Measurements from ENCODE around the gene F5.

Gene F5

GRCh38 chr1:169563019-169563615, 23.2 kb downstream of the F5 start:
- ChIA-PET POLR2A (no interaction called here), CTCF (no interaction called here)
- no peak overlapping the region for H3K4me3 ChIP-seq (ENCODE audit: low read depth, low read length)
- no peak for TF ChIP-seq CTCF (IDR thresholded peaks at IDR 0.05; ENCODE audit: insufficient read depth, low read length, missing control alignments)
- DNase-seq (ENCODE audit: low read depth, low spot score), result no peak

GRCh38 chr1:169561692-169562091, 24.6 kb downstream of the F5 start:
- POLR2A ChIA-PET, result no interaction called here
- H3K4me3 ChIP-seq (ENCODE audit: low read depth, low read length), result no peak overlapping the region
- DNase-seq (ENCODE audit: low read depth, low spot score), result no peak
- CTCF ChIA-PET, result no interaction called here
- TF ChIP-seq CTCF (IDR thresholded peaks at IDR 0.05; ENCODE audit: insufficient read depth, low read length, missing control alignments), result no peak

GRCh38 chr1:169557131-169557530, 29.1 kb downstream of the F5 start:
- DNase-seq (ENCODE audit: low read depth, low spot score), result no peak
- ChIA-PET CTCF (interaction anchor here (1.5 to 3.5 kb wide), 2 partner anchors 9 to 11 kb away, joined by 3 to 10 read pairs; no protein-coding TSS in a partner anchor), POLR2A (no interaction called here)
- TF ChIP-seq CTCF (IDR thresholded peaks at IDR 0.05; ENCODE audit: insufficient read depth, low read length, missing control alignments), result no peak
- H3K4me3 ChIP-seq (ENCODE audit: low read depth, low read length), result no peak overlapping the region

- no peak for DNase-seq (ENCODE audit: low read depth, low spot score)
- ChIA-PET CTCF (interaction anchor here (1.0 to 5.1 kb wide), 2 partner anchors 161 to 259 kb away, joined by 3 to 33 read pairs; no protein-coding TSS in a partner anchor), POLR2A (no interaction called here)
- no peak overlapping the region for H3K4me3 ChIP-seq (ENCODE audit: low read depth, low read length)
- TF ChIP-seq CTCF (IDR thresholded peaks at IDR 0.05; ENCODE audit: insufficient read depth, low read length, missing control alignments), result peak; percentile 32
These were observed 36.0 kb downstream of the F5 start for GRCh38 chr1:169550294-169550693.

- no peak for DNase-seq (ENCODE audit: low read depth, low spot score)
- no peak for TF ChIP-seq CTCF (IDR thresholded peaks at IDR 0.05; ENCODE audit: insufficient read depth, low read length, missing control alignments)
- no peak overlapping the region for H3K4me3 ChIP-seq (ENCODE audit: low read depth, low read length)
- CTCF ChIA-PET, result interaction anchor here (0.6 to 5.1 kb wide), 8 partner anchors 9 to 945 kb away, joined by 3 to 43 read pairs (median 3); partner anchors contain the start of gene F5
- POLR2A ChIA-PET, result no interaction called here
These were observed 38.0 kb downstream of the F5 start for GRCh38 chr1:169548282-169548681.

- CTCF ChIA-PET, result interaction anchor here (0.5 to 4.2 kb wide), 19 partner anchors 8 to 1203 kb away, joined by 3 to 43 read pairs (median 4); partner anchors contain the start of gene SLC19A2
- POLR2A ChIA-PET, result no interaction called here
These were observed 39.9 kb downstream of the F5 start for GRCh38 chr1:169546087-169546995.

More at GRCh38 chr1:169546087-169546995, 39.9 kb downstream of the F5 start:
- no peak overlapping the region for H3K4me3 ChIP-seq (ENCODE audit: low read depth, low read length)
- peak; percentile 14 for DNase-seq (ENCODE audit: low read depth, low spot score)
- TF ChIP-seq CTCF (IDR thresholded peaks at IDR 0.05; ENCODE audit: insufficient read depth, low read length, missing control alignments), result peak; percentile 70
